Hematopoietic multipotent progenitor cell treated with erythropoietin and hydrocortisone succinate and interleukin-3 and kit ligand, for 17 days (in vitro differentiated cells): ENCODE data around the gene RCL1.
"Not testable (repeated sequence)": the region's sequence is repeated elsewhere in the genome, so short reads cannot be mapped to it uniquely, and the experiment has no call there.

ENCODE experiments used
- DNase-seq: peaks from one replicate; pipeline ENCODE4 v3.0.0-alpha.2; 2015; ENCODE audit warnings: low spot score

RCL1 gene, protein sequence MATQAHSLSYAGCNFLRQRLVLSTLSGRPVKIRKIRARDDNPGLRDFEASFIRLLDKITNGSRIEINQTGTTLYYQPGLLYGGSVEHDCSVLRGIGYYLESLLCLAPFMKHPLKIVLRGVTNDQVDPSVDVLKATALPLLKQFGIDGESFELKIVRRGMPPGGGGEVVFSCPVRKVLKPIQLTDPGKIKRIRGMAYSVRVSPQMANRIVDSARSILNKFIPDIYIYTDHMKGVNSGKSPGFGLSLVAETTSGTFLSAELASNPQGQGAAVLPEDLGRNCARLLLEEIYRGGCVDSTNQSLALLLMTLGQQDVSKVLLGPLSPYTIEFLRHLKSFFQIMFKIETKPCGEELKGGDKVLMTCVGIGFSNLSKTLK

DNA sequence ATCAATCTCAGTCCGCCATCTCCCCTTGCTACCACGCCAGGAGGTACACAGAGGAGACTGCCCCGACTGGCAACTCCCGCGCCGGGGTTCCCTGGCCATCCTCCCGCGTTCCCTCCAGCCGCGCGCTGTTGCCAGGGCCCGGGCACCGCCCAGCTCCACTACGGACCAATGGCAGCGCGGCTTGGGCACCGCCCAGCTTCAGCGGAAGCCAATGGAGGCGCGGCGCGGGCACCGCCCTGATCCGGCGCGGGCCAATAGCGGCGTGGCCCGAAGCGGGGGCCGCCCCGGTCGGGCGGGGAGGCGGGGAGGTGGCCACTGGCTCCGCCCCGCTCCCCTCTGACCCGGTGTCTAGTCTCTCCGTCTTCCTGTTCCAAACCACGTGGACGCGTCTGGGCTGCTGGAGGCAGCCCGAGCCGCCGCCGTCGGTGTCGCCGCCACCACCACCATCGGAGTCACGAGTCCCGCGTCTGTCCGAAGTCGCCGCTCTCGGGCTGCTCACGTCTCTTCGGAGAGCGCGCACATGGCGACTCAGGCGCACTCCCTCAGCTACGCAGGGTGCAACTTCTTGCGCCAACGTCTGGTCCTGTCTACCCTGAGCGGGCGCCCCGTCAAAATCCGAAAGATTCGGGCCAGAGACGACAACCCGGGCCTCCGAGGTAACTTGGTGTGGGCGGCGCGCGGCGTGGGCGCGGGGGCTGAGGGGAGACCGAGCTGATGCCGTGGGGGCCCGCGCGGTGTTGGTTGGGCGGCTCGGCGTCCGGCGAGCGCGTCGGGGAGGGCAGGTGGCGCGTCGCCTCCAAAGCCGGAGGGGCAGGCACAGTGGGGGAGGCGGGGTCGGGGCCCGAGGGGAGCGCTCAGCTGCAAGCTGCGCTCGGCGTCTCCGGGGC is at the start of gene RCL1:
Gene RCL1 (plus strand): TSS at position 373 of the 887 bp plus-strand sequence. CDS start 148 bp downstream, at position 521.
- DNase-seq = peak; percentile 97

DNA sequence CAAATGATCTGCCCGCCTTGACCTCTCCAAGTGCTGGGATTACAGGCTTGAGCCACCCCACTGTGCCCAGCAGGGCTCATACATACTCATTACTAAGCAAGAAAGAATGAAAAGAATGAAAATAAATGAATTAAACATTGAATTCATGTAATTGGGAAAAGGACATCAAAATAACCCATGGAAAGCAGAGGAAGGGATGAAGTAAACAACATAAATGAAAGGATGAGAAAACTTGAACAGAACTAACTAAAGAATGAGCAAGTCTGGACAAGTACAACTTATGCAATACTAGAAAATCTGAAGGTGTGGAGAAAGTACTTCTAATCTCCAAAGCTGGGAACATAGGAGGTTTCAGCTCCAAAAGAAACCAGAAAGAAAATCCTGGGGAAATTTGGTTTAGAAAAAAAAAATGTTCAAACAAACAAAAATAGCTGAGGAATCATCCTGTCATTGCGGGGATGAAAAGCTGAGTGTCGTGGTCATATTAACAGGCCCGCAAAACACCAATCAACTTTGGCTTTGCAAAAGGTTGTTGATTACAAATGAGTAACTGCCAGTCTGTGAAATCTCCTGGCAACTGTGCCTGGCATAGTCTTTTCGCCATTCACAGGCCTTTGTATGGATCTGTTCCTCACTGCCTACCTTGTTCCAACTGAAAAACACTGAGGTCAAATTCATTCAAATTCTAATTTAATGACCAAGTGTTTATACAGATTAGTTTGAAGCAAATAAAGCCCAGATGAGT is 49.4 kb upstream of the RCL1 start:
- no peak for DNase-seq

DNA sequence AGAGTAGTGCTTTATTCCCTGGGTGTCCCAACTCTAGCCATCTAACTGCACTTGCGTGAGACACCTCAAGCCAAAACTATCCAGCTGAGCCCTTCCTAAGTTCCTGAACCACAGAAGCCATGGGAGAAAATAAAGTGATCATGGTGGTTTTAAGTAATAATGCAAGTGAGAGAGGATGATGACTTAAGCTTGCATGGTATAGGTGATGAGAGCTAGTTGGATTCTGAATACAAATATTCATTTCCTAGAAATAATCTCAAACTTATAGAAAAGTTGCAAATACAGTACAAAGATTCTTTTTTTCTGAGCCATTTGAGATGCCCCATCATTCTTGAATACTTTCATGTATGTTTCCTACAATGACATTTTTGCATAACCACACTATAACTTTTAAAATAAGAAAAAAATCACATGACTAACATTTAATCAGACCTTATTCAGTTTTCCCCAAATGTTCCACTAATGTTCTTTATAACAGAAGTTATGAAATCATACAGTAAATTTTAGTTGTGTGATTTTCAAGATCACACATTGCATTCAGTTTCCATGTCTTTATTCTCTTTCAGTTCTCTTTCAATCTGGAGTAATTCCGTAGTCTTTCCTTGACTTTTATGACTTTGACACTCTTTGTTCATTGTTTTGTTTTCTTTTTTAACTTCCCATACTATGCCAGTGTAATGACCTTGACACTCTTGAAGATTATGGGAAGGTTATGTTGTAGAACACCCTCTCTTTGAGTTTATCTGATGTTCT is 46.3 kb upstream of the RCL1 start:
- no peak for DNase-seq

DNA sequence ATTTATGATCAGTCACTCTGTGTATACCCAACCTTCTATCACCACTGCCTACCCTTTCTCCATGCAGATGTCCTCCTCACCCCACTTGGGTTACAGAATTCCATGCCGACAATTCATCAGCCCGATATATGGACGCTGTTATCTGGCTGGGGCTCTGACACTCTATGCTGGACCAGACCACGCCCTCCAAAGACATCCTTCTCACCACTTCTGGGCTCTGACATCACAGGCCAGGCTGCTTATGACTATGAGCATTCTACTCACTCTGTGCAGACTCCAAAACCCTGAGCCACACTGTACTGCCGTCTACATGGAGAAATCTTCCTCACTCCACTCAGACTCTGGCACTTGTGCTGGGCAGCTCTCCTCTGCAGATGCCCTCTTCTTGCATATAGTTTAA is 44.1 kb upstream of the RCL1 start:
- DNase-seq = no peak

DNA sequence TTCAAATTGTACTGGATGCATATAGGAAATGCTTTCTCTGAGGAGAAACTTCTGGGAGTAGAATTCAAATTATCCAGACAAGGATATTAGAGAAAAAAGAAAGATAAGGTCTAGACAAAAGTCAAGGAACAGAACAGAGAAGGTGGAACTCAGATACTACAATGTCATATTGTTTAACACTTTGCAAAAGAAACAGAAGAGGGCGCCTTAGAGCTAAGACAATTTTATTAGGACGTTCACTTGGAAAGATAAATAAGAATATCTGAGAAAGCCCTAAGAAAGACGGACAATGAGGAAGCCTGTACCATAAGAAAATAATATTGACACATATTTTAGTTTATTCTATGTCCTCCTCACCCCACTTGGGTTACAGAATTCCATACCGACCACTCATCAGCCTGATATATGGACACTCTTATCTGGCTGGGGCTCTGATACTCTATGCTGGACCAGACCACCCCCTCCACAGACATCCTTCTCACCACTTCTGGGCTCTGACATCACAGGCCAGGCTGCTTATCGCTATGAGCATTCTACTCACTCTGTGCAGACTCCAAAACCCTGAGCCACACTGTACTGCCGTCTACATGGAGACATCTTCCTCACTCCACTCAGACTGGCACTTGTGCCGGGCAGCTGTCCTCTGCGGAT is 42.6 kb upstream of the RCL1 start:
- DNase-seq = peak; percentile 76

DNA sequence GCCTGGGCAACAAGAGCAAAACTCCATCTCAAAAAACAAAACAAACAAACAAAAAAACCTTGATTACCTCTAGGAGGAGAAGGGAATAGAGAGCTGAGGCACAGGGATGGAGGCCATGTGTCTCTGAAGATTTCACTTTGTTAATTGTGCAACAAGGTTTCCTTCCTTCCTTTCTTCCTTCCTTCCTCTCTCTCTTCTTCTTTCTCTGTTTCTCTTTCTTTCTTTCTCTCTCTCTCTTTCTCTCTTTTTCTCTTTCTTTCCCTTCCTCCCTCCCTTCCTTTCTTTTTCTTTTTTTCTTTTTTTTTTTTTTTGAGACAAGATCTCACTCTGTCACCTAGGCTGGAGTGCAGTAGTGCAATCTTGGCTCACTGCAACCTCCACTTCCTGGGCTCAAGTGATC is 38.2 kb upstream of the RCL1 start:
- DNase-seq = not testable (repeated sequence)

DNA sequence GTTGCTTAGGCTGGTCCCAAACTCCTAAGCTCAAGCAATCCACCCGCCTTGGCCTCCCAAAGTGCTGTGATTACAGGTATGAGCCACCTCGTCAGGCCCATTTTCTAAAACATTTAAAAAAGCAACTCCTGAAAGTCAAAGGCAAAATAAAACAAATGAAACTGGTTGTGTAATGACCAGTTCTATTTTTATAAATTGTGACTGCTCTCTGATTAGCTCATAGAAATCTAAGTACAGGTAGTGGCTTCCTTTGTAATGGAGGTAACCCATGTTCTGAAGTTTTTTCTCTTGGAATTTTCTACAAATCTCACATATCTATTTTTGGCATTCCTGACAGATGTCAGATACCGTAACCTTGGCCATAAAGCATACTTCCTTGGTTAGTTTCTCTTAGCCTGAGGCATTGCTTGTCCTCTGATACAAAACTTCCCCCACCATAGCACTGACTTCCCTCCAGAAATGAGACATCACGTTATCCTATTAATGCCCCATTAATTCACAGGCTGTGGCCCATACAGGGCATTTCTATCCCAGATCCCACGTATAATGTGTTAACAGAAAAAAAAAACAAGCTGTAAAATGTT is 37.6 kb upstream of the RCL1 start:
- no peak for DNase-seq

DNA sequence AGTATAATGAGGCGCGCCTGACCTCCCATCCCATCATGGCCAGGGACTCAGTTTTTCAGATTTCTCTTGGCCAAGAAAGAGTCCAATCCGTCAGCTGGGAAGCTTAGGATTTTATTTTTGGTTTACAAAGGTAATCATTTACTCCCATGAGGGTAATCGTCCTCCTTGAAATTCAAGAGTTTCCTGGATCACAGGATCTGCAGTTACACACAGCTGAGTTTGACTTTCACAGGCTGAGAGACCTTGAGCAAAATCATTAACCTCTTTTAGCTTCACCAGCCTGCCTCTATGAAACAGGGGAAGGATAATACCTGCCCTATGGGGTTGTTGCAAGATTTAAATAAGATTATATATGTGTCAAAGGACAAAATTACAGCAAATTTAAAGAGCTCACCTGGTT is 36.3 kb upstream of the RCL1 start:
- no peak for DNase-seq

DNA sequence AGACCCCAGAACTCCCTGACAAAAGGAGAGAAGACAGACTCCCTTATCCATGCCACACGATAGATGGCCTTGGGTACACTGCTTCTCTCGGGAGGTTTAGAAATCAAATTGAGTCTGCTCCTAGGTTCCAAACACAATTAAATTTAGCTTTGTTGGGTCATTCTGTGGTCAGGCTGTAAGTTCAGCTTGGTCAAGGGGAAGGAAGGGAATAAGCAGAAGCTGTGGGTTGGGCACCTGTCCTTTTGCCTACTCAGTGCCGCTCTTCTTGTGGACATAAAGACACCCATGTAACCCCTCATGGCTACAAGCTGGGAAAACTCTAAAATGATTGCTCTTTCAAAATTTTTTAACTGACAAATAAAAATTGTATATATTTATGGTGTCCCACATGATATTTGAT is 32.6 kb upstream of the RCL1 start:
- no peak for DNase-seq

DNA sequence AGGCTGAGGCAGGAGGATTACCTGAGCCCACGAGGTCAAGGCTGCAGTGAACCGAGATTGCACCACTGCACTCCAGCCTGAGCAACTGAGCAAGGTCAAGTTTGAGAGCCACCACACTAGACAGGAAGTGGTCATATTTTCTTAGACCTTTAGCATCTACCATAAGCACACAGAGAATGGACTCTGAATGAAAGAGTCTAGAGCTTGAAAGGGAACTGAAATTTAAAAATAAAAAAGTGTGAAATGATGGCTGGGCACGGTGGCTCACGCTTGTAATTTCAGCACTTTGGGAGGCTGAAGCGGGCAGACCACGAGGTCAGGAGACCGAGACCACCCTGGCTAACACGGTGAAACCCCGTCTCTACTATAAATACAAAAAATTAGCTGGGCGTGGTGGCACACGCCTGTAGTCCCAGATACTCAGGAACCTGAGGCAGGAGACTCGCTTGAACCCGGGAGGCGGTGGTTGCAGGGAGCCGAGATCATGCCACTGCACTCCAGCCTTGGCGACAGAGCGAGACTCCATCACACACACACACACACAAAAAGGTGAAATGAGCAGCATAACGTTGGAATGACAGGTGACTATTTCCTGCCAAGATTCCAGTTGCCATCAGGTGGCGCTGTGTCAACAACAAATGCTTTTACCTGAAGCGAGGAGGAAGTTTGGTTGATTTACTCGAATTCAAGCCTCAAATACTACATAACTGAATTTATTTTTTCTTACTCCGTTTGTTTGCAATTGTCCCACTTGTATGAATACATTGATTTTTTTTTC is 30.4 kb upstream of the RCL1 start:
- peak; percentile 94 for DNase-seq

DNA sequence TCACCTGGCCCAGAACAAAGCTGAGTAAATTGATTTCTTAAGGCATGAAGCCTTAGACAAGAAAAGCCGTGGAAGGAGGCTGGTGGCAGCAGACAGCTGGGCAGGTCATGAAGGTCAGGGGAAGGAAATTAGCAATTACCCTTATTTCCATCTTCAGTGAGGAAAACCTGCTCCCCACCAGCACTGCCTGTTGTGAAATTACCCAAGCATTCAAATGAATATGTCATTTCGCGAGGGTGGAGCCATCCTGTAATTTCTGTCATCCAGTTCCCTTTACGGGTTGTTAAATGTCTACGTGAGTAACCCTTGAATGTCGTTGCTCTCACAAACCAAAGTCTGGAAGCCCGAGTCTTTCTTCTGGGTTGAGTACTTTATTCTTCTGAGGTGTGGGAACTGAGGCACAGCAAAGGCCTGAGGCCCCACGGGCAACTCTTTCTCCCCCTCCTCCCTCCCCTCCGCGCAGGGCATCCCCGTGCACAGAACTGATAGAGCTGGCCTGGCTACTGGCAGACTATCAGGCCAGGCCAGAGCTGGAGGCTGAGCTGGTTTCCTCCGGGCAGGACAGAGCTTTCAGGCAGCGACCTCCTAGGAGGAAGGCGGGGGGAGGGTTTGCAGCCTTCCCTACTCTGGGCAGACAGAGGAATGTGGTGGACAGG is 29.7 kb upstream of the RCL1 start:
- DNase-seq = peak; percentile 87

DNA sequence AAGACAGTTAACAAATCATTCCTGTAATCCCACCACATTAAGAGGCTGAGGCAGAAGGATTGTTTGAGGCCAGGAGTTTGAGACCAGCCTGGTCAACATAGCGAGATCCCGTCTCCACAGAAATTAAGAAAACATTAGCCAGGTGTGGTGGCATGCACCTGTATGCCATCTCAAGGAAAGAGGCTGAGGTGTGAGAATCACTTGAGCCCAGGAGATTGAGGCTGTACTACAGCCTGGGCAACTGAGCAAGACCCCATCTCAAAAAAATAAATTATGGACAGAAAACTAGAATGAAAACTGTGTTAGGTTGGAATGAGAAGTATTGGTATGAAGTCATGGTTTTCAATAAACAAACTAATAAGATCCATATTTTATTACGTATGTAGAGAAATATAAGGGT is 28.7 kb upstream of the RCL1 start:
- DNase-seq = no peak

DNA sequence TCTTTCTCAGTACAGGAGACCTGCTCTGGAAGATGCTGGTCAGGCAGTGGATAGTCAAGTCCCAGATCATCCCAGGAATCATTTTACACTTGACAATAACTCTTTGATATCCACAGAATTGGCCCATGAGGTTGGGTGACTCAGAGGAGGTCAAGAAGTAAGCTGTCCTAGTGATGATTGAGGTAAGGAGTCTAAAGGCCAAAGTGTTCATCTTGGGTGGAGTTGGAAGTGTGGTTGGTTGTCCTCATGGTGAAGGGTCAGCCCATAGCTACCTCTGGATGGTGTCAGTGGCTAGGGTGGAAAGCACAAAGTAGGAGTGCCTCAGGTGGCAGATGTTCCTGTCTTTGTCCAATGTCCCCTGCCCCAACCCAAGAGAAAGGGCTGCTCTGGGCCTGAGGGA is 24.1 kb upstream of the RCL1 start:
- DNase-seq = no peak

DNA sequence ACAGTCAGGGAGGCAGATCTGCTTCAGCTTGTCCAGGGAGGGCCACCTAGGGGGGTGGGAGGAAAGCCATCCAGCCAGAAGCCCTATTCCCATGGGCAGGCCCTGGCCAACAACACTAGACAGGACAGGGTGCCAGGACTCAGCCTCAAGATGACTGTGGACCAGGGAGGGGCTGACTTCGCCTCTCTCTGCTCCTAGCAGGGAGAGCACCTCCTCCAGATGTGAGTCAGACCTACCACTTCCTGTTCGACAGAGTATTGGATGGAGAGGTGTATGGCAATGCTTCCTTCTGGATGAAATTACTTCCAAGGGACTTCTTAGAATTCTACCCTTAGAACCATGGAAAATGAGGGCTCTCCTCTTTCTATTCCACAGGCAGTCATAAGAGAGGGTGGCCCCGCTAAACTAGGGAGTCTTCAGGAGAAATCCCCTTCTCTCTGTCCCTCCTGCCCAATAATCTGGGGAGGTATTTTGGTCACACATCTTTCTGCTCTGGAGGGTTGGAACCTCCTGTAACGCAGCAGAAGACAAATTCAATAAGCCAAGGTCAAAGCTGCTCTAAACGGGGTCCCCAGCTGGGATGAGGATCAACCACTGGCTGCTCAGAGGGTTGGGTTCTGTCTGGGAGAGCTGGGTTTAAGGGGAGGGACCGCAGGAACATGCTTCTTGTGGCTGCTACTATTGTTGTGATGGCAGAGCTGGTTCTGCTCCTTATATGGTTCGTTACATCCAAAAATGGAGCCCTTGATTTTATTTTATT is 23.2 kb upstream of the RCL1 start:
- DNase-seq = no peak

DNA sequence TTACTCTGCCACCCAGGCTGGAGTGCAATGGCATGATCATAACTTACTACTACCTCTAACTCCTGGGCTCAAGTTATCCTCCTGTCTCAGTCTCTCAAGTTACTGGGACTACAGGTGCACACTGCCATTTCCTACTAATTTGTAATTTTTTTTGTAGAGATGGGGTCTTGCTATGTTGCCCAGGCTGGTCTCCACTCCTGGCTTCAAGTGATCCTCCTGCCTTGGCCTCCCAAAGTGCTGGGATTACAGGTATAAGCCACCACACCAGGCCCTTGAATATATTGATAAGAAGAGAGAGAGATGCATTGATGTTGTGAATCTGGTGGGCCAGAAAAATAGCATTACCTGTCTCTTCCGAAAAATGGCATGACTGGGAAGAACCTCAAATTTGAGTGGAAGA is 21.0 kb upstream of the RCL1 start:
- no peak for DNase-seq

DNA sequence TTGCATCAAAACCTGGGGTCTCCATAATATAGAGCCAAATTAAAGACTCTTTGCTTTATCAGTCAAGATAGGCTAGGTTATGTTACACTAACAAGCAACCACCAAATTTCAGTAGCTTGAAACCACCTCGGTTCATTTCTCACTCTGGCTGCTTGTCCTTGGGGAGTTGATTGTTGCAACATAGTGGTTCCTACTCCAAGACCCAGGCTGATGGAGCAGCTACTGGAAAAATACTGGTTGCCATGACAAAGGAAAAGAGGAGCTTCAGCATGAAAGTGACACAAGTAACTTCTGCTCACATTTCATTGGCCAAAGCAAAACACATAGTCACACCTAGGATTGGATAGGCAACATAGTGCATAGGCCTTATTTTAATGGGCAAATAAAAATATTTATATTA is 18.5 kb upstream of the RCL1 start:
- DNase-seq = no peak

DNA sequence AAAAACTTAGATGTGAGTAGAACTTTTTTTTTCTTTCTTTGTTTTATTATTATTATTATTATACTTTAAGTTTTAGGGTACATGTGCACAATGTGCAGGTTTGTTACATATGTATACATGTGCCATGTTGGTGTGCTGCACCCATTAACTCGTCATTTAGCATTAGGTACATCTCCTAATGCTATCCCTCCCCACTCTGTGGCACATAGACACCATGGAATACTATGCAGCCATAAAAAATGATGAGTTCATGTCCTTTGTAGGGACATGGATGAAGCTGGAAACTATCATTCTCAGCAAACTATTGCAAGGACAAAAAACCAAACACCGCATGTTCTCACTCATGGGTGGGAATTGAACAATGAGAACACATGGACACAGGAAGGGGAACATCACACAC is 17.8 kb upstream of the RCL1 start:
- DNase-seq = not testable (repeated sequence)

DNA sequence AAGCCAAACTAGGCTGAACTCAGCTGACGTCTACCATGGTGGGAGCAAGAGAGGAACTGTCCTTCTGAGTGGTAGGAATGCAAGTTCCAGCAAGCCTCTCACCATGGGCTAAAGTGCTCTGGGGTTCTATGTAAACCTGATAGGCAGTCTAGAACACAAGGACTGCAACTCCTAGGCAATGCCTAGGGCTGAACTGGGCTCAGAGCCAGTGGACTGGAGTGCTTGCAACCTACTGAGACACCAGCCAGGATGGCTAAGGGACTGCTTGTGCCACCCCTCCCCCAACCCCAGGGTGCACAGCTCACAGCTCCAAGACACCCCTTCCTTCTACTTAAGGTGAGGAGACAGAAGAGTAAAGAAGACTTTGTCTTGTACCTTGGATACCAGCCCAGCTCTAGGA is 12.1 kb upstream of the RCL1 start:
- no peak for DNase-seq

DNA sequence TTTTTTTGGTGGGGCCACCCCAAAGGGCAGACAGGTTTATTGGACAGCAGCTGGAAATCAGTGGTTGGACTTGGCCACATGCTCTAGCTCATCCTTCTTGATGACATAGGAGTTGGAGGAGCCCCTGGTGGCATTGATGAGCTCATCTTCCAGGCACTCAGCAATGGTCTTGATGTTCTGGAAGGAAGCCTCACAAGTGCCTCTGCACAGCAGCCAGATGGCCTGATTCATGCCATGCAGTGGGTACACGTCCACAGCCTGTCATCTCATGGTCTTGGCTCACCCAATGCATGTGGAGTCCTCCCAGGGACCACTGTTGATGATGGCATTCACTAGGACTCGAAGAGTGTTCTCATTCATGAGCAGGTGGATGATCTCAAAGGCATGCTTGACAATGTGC is 11.3 kb upstream of the RCL1 start:
- DNase-seq = no peak
